ENCODE measurements around the gene ITIH6.

DNA sequence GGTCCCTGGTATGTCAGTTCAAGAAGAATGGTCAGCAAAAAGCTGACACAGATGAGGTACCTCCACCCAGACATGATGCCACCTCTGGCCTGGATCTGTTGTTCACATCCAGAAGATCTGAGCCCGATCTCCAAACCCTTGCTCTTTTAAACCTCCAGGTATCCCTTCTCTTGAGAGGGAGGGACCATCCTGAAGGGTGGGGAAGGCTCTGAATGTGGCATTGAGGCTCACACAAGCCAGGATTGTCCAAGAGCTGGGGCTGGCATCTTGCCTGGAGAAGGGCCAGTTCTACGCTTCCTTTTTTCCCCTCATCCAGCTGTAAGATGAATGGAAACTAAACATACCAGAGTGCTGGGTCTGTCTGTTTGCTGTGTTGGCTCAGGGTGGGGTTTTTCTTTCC is at the start of gene ITIH6:
- TF ChIP-seq, protein P1, sequence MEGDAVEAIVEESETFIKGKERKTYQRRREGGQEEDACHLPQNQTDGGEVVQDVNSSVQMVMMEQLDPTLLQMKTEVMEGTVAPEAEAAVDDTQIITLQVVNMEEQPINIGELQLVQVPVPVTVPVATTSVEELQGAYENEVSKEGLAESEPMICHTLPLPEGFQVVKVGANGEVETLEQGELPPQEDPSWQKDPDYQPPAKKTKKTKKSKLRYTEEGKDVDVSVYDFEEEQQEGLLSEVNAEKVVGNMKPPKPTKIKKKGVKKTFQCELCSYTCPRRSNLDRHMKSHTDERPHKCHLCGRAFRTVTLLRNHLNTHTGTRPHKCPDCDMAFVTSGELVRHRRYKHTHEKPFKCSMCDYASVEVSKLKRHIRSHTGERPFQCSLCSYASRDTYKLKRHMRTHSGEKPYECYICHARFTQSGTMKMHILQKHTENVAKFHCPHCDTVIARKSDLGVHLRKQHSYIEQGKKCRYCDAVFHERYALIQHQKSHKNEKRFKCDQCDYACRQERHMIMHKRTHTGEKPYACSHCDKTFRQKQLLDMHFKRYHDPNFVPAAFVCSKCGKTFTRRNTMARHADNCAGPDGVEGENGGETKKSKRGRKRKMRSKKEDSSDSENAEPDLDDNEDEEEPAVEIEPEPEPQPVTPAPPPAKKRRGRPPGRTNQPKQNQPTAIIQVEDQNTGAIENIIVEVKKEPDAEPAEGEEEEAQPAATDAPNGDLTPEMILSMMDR (IDR thresholded peaks at IDR 0.05), result no peak
- no peak for TF ChIP-seq EP300 (IDR thresholded peaks at IDR 0.05; ENCODE audit: low read depth)

Measured in transverse colon (tissue), 3 donors.